HG03060 (cell line): Measurements from ENCODE around the gene ETNPPL.

Source experiments
- ATAC-seq: cut with Tn5 transposase; IDR thresholded peaks from one replicate; pipeline ENCODE4 v1.9.1; 2021; ENCODE audit warnings: low read depth, moderate number of reproducible peaks; ENCODE audit not compliant: unreplicated experiment

The ETNPPL gene

GRCh38 chr4:108702960-108703359 lies 59.9 kb downstream of the ETNPPL start:
- ATAC-seq: no peak

GRCh38 chr4:108700081-108700757 lies 62.6 kb downstream of the ETNPPL start:
- no peak for ATAC-seq

DNA sequence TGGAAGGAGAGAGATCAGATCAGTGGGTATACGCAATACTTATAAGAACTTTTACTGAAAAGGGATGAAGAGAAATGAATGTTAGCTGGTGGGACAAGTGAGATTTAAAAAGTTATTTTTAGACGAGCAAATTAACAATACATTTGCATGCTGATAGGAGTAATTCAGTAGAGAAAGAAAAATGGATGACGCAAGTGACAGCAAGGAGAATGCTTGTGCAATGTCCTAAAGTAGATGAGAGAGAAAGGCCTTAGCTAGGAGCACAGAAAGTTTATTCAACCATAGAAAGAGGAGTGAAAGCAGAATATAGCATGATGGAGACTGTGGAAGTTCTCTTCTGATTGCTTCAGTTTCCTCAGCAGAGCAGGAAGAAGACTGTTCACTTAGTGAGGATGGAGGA lies 66.7 kb downstream of the ETNPPL start:
- no peak for ATAC-seq

DNA sequence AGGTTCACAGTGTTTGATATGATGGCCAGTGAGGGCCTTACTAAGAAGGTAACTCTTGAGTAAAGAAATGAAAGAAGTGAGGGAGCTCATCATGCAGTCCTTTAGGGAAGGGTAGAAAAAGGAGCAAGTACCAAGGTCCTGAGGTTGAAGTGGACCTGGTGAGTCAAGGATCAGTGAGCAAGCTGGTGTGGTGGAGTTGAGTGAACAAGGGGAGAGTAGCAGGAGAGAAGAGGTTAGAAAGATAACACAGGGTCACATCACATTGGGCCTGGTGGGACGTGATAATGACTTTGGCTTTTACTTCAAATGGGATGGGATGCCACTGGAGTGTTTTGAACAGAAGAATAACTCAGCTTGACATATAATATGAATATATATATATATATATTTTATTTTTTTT lies 67.8 kb downstream of the ETNPPL start:
- ATAC-seq: no peak

DNA sequence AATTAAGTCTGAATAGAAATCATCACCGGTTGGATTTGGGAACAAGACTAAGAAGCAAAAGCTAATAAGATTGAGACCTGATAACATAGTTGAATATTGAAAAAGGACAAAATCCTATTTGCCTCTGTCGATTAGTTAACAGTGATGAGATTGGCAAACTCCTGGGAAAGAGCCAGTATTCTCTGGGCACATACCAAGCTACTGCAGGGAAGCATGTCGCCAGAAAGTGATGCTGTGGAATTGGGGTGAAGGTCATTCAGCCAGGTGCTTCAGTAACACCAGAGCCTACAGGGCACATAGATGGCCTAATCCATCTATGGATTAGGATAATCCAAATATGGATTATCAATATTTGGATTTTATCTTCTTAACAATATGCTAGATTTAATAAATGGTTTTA lies 68.4 kb downstream of the ETNPPL start:
- ATAC-seq: no peak

DNA sequence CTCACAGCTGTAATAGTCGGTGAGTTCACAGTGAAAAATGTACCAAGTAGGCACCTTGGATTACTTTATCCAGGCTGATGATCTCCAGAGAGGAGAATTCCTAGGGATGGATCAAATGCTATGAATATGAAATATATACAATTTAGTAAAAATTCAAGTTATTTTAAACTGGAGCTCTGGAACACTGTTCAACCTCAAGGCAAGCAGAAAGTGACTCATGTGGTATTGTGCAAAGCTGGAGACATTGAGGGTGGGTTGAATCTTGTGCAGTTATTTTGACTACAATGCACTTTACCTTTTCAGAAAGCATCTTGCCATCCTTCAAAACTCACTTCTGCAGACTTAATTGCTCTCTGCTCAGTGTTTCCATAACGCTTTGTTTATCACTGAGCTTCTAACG lies 69.0 kb downstream of the ETNPPL start:
- no peak for ATAC-seq

DNA sequence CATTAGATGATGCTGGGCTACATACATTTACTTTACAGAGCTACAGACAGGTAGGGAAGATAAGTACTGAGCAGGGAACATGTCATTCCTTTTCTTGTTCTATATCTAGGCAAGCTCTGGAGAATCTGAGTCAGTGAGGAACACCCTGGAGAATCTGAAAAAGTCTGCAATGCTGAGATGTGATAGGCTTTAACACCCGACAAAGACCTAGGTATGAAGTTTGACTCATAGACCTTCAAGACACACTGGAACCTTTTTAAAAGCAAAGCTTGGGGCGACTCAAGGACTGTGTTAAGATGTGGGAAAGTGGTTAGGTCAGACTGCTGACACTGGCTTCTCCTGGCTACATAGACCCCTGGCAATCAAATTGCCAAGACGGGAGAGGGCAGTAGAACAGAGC lies 69.6 kb downstream of the ETNPPL start:
- ATAC-seq: no peak
